ENCODE data around the gene DIP2A. TPM values are rescaled to one million over a fixed set of nuclear protein-coding genes. Genes with fewer than 3 reads are reported as not detected.

DIP2A gene
- total and polyA plus RNA-seq, 2 of the 8 experiments (the other 6 are each of a cell fraction or from before 2014, with no cell fraction given), result 16.0 to 27.1 TPM

- TF ChIP-seq USF2 (IDR thresholded peaks at IDR 0.05; ENCODE audit: low read length), result no peak
- TF ChIP-seq ATF3 (IDR thresholded peaks at IDR 0.05; ENCODE audit: insufficient read depth, low read depth, low read length), result no peak
- no peak for TF ChIP-seq GABPA (IDR thresholded peaks at IDR 0.05; ENCODE audit: borderline replicate concordance, insufficient read depth, low read length)
- no peak for TF ChIP-seq CTBP2 (IDR thresholded peaks at IDR 0.05; ENCODE audit: borderline replicate concordance, insufficient read depth, insufficient read length, low read length)
- TF ChIP-seq SIX5 (IDR thresholded peaks at IDR 0.05; ENCODE audit: low read depth, low read length), result no peak
Observed at GRCh38 chr21:46568562-46568961, 109.9 kb downstream of the DIP2A start (continued).
